Loucy (cell line): ENCODE measurements around the gene TRAF3.

ENCODE experiments used
- H2AFZ ChIP-seq: fragments of 200-600 bp; sonication (generic); 2 replicates; pipeline ENCODE4 v1.6.0; 2016; ENCODE audit warnings: antibody characterized with exemption, mild to moderate bottlenecking, low read length, moderate library complexity
- H3F3A ChIP-seq: fragments of 200-600 bp; 2 replicates; pipeline ENCODE4 v1.6.0; 2016; ENCODE audit warnings: antibody characterized with exemption, low read depth, mild to moderate bottlenecking
- H3K27me3 ChIP-seq: fragments of 200-600 bp; sonication (generic); 2 replicates; pipeline ENCODE4 v1.6.1; 2014; ENCODE audit warnings: low read length, mild to moderate bottlenecking; ENCODE audit not compliant: insufficient read depth, poor library complexity, severe bottlenecking
- H3K36me3 ChIP-seq: fragments of 200-600 bp; sonication (generic); 2 replicates; pipeline ENCODE4 v1.6.1; 2016; ENCODE audit warnings: low read length; ENCODE audit not compliant: insufficient read depth
- H3K4me1 ChIP-seq: fragments of 200-600 bp; sonication (generic); 2 replicates; pipeline ENCODE4 v1.5.1; 2014; ENCODE audit warnings: low read length, mild to moderate bottlenecking; ENCODE audit not compliant: insufficient read depth, poor library complexity, severe bottlenecking
- H3K4me2 ChIP-seq: fragments of 200-600 bp; sonication (generic); 2 replicates; pipeline ENCODE4 v1.6.0; 2014; ENCODE audit warnings: antibody characterized with exemption, low read length, low read depth, mild to moderate bottlenecking; ENCODE audit not compliant: poor library complexity, severe bottlenecking
- H3K4me3 ChIP-seq: fragments of 200-600 bp; sonication (generic); 2 replicates; pipeline ENCODE4 v1.5.1; 2014; ENCODE audit warnings: low read length, mild to moderate bottlenecking, mixed read lengths; ENCODE audit not compliant: poor library complexity, severe bottlenecking
- H3K79me2 ChIP-seq: fragments of 200-600 bp; sonication (generic); 2 replicates; pipeline ENCODE4 v1.6.1; 2014; ENCODE audit warnings: low read length; ENCODE audit not compliant: insufficient read depth
- H3K9ac ChIP-seq: fragments of 200-600 bp; sonication (generic); 2 replicates; pipeline ENCODE4 v1.6.0; 2014; ENCODE audit warnings: mild to moderate bottlenecking, low read depth, low read length, moderate library complexity; ENCODE audit not compliant: poor library complexity, severe bottlenecking
- H3K9me2 ChIP-seq: fragments of 200-600 bp; sonication (generic); replicated peaks from 2 replicates; pipeline ENCODE4 v1.6.1; 2016; ENCODE audit warnings: low read depth, low read length, mixed read lengths
- H3K9me3 ChIP-seq: fragments of 200-600 bp; sonication (generic); 2 replicates; pipeline ENCODE4 v1.6.1; 2014; ENCODE audit warnings: mild to moderate bottlenecking, antibody characterized with exemption, low read length, low read depth; ENCODE audit not compliant: insufficient read depth
- H4K20me1 ChIP-seq: fragments of 200-600 bp; sonication (generic); 2 replicates; pipeline ENCODE4 v1.6.0; 2014; ENCODE audit warnings: antibody characterized with exemption, low read length, mild to moderate bottlenecking; ENCODE audit not compliant: insufficient read depth, poor library complexity, severe bottlenecking
- EZH2phosphoT487 ChIP-seq: fragments of 200-600 bp; IDR thresholded peaks from 2 replicates; pipeline ENCODE4 v1.6.1; 2018; ENCODE audit warnings: antibody characterized with exemption, mild to moderate bottlenecking, moderate library complexity, borderline replicate concordance
- TF ChIP-seq, protein P1 (sequence below): fragments of 200-600 bp; sonication (generic); conservative IDR thresholded peaks from 2 replicates; pipeline ENCODE4 v1.5.1; 2014; ENCODE audit warnings: mild to moderate bottlenecking, antibody characterized with exemption, low read length

Gene TRAF3

DNA sequence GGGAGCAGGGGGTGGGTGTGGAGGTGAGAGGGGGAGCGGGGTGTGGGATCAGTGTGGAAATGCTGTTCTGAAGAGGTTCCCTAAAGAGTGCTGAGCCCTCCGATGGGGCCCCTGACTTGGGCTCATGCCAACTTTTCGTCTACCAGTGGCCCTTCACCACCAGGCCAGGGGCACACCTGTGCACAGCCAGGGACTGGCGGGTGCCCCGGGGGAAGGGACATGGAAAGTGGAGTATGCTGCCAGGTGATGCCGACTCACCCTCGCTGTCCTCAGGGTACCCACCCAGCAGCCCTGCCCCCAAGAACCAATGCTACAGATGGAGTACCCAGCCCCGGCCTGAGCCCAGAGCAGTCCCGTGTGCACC lies 171.4 kb downstream of the TRAF3 start:
- Histone ChIP-seq H3F3A (no peaks in the 10 kb centered on the region), H2AFZ (peak overlapping the region; percentile 56; the same call in 1 of the 2 replicates), H3K27me3 (no peaks in the 10 kb centered on the region), H4K20me1 (no peaks in the 10 kb centered on the region), H3K79me2 (no peaks in the 10 kb centered on the region), H3K4me2 (peak overlapping the region; percentile 28), H3K9ac (no peak overlapping the region), H3K4me1 (peaks cover 8% of the 10 kb centered on the region), H3K36me3 (no peaks in the 10 kb centered on the region), H3K9me3 (no peaks in the 10 kb centered on the region), H3K4me3 (no peak overlapping the region), H3K9me2 (no peaks in the 10 kb centered on the region)
- no peak for TF ChIP-seq EZH2phosphoT487
- TF ChIP-seq, protein P1, sequence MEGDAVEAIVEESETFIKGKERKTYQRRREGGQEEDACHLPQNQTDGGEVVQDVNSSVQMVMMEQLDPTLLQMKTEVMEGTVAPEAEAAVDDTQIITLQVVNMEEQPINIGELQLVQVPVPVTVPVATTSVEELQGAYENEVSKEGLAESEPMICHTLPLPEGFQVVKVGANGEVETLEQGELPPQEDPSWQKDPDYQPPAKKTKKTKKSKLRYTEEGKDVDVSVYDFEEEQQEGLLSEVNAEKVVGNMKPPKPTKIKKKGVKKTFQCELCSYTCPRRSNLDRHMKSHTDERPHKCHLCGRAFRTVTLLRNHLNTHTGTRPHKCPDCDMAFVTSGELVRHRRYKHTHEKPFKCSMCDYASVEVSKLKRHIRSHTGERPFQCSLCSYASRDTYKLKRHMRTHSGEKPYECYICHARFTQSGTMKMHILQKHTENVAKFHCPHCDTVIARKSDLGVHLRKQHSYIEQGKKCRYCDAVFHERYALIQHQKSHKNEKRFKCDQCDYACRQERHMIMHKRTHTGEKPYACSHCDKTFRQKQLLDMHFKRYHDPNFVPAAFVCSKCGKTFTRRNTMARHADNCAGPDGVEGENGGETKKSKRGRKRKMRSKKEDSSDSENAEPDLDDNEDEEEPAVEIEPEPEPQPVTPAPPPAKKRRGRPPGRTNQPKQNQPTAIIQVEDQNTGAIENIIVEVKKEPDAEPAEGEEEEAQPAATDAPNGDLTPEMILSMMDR: no peak

DNA sequence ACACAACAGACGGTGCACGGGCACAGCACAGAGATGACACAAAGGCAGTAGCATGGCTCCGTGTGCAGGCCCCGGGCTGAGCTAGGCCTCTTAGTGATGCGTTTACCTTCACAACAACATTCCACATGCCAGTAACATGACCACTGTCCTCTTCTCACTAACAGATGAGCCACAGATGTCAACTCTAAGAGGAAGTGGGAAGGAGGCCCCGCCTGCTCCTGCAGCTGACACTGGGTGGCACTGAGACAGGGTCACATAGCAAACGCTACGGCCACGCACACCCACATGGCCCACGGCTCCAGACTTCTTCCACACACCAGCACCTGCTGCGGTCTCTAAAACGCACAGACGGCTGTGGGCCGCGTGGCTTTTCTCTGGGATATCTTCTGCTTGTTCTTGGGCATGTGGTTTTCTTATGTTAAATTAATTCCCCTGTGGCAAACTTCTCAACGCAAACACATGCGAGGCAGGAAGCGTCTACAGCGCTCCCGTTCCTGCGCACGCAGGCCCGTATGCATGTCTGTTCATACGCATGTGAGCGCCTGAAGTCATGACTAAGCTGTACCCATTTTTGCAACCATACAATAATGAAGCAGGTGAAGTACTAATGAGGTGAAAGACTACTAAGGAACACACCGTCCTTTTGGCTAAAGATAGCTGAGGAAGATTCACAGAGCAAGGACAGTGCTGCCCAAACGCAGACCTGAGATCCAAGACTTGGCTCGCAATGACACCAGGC lies 172.0 kb downstream of the TRAF3 start:
- H3K9me3 ChIP-seq: no peaks in the 10 kb centered on the region
- no peaks in the 10 kb centered on the region for H3K79me2 ChIP-seq
- no peaks in the 10 kb centered on the region for H3K27me3 ChIP-seq
- H3K4me1 ChIP-seq: peaks cover 8% of the 10 kb centered on the region
- peak overlapping the region; percentile 28 for H3K4me2 ChIP-seq
- H3K9ac ChIP-seq: no peak overlapping the region
- no peaks in the 10 kb centered on the region for H3K36me3 ChIP-seq
- H2AFZ ChIP-seq: peak overlapping the region; percentile 56; the same call in 1 of the 2 replicates
- TF ChIP-seq, protein P1: no peak
- TF ChIP-seq EZH2phosphoT487: no peak
- H3K4me3 ChIP-seq: no peak overlapping the region
- no peaks in the 10 kb centered on the region for H3F3A ChIP-seq
- H4K20me1 ChIP-seq: no peaks in the 10 kb centered on the region
- no peaks in the 10 kb centered on the region for H3K9me2 ChIP-seq

DNA sequence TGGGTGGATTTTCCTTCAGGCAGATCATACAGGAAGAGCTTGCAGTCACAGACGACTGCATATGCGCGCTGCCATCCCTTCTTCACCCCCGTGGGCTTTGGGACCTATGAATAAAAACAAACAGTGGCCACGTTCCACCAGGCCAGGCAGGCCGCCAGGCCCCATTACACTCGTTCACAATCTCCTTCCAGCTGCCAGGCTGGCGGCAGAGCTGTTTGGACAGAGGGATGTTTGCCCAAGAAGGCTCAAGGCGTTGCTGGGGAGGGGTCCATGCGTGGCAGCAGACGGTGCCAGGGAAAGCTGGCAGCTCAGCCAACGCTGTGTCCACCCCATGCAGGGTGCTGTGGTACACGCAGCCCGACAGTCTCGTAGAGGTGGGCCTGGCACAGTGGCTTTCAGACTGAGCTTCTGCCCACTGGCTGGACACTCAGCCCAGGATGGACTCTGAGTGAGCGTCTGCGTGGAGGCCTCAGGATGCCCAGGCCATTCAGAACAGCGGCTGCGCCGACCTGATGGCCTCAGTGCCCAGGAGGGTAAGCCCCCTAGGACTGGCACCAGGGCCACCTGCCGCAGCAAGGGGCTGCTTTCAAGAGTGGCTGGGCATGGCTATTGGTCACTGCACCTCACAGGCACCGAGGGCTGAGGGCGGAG lies 172.7 kb downstream of the TRAF3 start:
- Histone ChIP-seq H3K4me1 (peaks cover 8% of the 10 kb centered on the region), H3K9ac (no peak overlapping the region)

More for the DNA sequence above, 172.7 kb downstream of the TRAF3 start:
- H2AFZ ChIP-seq: no peak overlapping the region
- H3K27me3 ChIP-seq: no peaks in the 10 kb centered on the region
- no peak overlapping the region for H3K4me3 ChIP-seq
- H3K79me2 ChIP-seq: no peaks in the 10 kb centered on the region
- H3K4me2 ChIP-seq: no peak overlapping the region
- H4K20me1 ChIP-seq: no peaks in the 10 kb centered on the region
- TF ChIP-seq EZH2phosphoT487: no peak
- TF ChIP-seq, protein P1: no peak
- H3K36me3 ChIP-seq: no peaks in the 10 kb centered on the region
- H3K9me2 ChIP-seq: no peaks in the 10 kb centered on the region
- H3K9me3 ChIP-seq: no peaks in the 10 kb centered on the region
- no peaks in the 10 kb centered on the region for H3F3A ChIP-seq
